SJCRH30 (cell line): ENCODE measurements around the gene KPTN. TPM values are rescaled to one million over a fixed set of nuclear protein-coding genes. Genes with fewer than 3 reads are reported as not detected.

Experiments
- DNase-seq, 2 experiments: peaks; one replicate each; pipeline ENCODE4 v3.0.0-alpha.2; 2015 to 2020
- H3K27ac ChIP-seq: fragments of 250-450 bp; sonication (Bioruptor Pico); 2 replicates; pipeline ENCODE4 v1.5.1; 2020; ENCODE audit warnings: mild to moderate bottlenecking, moderate library complexity
- H3K27me3 ChIP-seq: fragments of 250-450 bp; sonication (Bioruptor Pico); 2 replicates; pipeline ENCODE4 v1.5.1; 2020; ENCODE audit warnings: mild to moderate bottlenecking, moderate library complexity
- H3K36me3 ChIP-seq: fragments of 250-450 bp; sonication (Bioruptor Pico); 2 replicates; pipeline ENCODE4 v1.5.1; 2020; ENCODE audit warnings: mild to moderate bottlenecking, moderate library complexity
- H3K4me1 ChIP-seq: fragments of 250-450 bp; sonication (Bioruptor Pico); 2 replicates; pipeline ENCODE4 v1.5.1; 2020; ENCODE audit warnings: mild to moderate bottlenecking, moderate library complexity
- H3K4me3 ChIP-seq: fragments of 250-450 bp; sonication (Bioruptor Pico); 2 replicates; pipeline ENCODE4 v1.5.1; 2020; ENCODE audit warnings: mild to moderate bottlenecking, moderate library complexity
- H3K9me3 ChIP-seq: fragments of 250-450 bp; sonication (Bioruptor Pico); replicated peaks from 2 replicates; pipeline ENCODE4 v1.5.1; 2020; ENCODE audit warnings: mild to moderate bottlenecking, moderate library complexity
- total RNA-seq: library from RNA; depleted of rRNA; stranded (reverse); fragments of >200 nt; shearing (Covaris generic); gene quantifications from 2 replicates; pipeline ENCODE4 v1.2.3, GENCODE V29; 2014

The KPTN gene
- total RNA-seq, 1 experiment from 2014 or later = 4.5 TPM

DNA sequence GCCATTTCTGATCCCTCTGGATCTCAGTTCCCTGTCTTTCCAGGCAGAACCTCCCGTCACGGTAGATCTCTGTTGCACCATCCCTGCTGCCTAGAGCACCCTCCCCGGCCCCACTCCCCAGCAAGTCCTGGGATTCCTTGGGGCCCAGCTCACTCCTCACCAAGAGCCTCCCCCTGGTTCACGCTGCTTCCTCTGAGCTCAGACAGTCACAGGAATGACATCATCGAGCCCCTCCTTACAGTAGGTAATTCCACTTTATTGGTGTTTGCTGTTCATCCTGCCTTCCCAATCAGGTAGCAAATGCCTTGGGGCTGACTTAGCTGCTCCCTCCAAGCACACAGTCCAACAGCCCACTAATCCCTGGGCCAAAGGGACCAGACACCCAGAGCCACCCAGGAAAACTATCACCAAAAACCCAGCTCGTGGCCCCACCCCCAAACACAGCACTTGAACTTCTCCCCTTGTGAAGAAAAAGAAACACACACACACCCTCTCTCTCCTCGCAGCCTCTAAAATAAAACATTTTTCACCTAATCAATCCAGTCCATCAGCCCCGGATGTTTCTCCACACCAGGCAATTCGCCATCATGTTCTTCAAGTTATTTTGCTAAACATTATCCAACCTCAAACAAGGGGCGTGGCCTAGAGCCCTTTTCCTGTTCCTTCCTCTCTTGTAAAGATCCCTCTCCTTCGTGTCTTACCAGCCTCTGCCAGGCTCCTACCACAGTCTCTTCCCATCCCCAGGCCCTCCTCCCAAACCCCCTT lies 28.3 kb upstream of the KPTN start:
- Histone ChIP-seq H3K27me3 (no peaks in the 10 kb centered on the region), H3K9me3 (no peaks in the 10 kb centered on the region), H3K36me3 (no peaks in the 10 kb centered on the region), H3K4me1 (peaks cover 26% of the 10 kb centered on the region), H3K27ac (peak overlapping the region; percentile 69), H3K4me3 (no peak overlapping the region)
- DNase-seq = peak in 1 of 2 experiments; percentile 6

DNA sequence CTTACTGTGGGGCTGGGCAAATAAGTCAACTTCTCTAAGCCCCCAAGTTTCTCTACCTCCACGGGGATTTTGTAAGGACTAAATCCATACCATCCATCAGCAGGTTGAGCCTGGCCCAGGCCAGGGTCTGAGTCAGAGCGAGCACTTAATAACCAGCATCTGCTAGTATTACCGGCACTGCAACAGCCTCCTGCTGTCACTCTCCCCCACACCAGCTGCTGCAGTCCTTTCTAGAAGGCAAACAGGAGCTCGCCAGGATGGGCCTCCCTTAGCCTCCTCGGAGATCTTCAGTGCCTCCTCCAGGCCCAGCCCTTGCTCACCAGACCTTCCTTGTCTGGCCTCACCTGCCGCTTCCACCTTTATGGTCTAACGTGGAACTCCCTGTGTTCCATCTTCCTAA lies 27.7 kb upstream of the KPTN start:
- Histone ChIP-seq H3K27ac (peak overlapping the region; percentile 69), H3K4me1 (peaks cover 26% of the 10 kb centered on the region), H3K36me3 (no peaks in the 10 kb centered on the region), H3K9me3 (no peaks in the 10 kb centered on the region), H3K27me3 (no peaks in the 10 kb centered on the region), H3K4me3 (no peak overlapping the region)
- peak; percentile 82 to 87 for DNase-seq

DNA sequence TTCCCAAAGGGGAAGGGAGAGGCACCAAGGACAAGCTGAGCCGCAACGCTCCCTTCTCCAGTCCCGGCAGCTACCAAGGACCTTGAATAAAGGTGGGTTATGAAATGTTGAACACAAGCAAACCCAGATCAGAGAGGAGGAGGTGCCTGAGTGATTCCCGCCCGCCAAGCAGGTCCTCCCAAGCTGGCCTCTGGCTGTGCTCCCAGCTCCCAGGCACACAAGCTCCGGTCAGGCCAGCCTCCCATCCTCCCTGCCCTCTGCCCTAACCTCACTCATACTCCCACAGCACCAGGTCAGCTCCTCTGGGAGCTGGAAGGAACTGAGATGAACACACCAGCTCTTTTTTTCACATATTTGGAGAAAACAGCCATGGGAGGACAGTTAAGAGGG lies 27.1 kb upstream of the KPTN start:
- no peak overlapping the region for H3K27ac ChIP-seq
- no peaks in the 10 kb centered on the region for H3K9me3 ChIP-seq
- peaks cover 26% of the 10 kb centered on the region for H3K4me1 ChIP-seq
- no peaks in the 10 kb centered on the region for H3K27me3 ChIP-seq
- H3K36me3 ChIP-seq = 0 out of 2 replicates have a peak, but pooled peaks cover 4% of the 10 kb centered on the region
- no peak for DNase-seq
- H3K4me3 ChIP-seq = no peak overlapping the region

DNA sequence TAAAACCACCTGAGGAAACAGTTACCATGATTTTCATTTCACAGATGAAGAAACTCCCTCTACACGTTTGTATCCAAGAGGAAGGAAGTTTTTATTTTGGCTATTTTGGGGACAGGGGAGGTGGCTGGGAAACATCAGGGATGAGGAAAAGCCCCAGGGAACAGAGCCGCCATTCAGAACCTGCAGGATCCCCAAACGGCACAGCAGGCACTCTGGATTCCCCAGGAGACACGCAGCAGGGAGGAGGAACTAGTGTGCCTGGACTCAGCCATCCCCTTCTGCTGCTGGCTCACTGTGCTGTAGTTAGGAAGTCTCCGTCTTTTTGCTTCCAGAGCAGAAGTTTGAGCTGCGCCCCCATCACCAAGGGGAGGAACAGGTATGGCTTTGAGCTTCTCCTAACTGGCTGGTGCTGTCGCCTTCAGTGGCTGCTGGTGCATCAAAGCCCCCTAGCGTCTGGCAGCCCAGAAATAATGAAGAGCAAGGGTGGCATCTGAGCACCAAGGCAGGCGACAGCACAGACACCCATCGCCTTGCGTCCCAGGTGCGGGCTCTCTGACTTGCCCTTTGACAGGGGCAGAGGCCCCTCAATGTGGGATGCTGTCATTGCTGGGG lies 26.6 kb upstream of the KPTN start:
- Histone ChIP-seq H3K27me3 (no peaks in the 10 kb centered on the region), H3K27ac (no peak overlapping the region), H3K9me3 (no peaks in the 10 kb centered on the region), H3K4me3 (no peak overlapping the region), H3K36me3 (0 out of 2 replicates have a peak, but pooled peaks cover 4% of the 10 kb centered on the region), H3K4me1 (peaks cover 26% of the 10 kb centered on the region)
- no peak for DNase-seq

DNA sequence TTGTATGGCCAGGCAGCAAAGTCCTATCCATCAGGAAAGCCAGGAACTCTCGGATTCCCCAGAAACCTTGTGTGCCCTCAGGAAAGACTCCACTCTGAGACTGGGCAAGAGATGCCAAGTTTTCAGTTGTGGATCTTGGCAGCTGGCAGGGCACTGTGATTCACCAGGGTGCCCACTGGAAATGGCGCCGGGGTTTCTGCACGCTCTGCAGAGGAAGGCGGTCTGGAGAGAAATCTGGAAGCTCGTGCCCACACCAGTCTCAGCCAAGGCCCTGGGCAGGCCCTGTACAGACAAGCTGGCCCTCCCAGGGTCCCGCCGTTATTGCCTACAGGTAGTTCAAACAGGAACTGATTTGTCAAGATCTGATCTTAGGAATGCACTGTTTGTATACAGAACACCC lies 26.0 kb upstream of the KPTN start:
- H3K36me3 ChIP-seq = 0 out of 2 replicates have a peak, but pooled peaks cover 4% of the 10 kb centered on the region
- no peak for DNase-seq
- H3K4me3 ChIP-seq = no peak overlapping the region
- peaks cover 26% of the 10 kb centered on the region for H3K4me1 ChIP-seq
- no peak overlapping the region for H3K27ac ChIP-seq
- H3K9me3 ChIP-seq = no peaks in the 10 kb centered on the region
- no peaks in the 10 kb centered on the region for H3K27me3 ChIP-seq

DNA sequence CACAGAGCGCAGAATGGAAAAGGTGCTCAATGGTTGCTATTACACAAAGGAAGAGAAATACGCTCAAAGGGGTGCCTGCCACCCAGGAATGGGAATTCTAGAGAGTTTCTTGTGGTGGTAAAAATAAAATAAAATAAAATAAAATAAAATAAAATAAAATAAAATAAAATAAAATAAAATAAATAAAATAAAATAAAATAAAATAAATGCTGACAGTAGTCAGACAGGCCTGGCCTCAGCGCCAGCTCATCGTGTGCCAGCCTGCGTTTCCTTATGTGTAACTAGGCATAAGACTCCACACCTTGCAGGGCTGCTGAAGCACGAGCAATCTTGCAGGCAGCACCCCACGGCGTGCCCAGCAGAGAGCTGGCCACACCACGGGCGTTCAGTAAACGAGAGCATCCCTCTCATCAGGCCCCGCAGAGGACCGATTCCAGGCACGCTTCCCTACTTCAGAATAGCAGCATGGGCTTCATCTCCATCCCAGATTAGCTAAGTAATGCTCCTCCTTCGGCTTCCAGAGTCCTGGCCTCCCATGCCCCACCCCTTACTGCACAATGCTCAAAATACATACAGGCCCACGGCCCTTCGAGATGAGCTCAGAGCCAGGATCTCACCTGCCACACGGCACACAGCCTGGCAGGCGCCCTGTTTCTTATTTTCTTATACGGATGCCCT lies 25.3 kb upstream of the KPTN start:
- Histone ChIP-seq H3K4me3 (no peak overlapping the region), H3K36me3 (0 out of 2 replicates have a peak, but pooled peaks cover 4% of the 10 kb centered on the region), H3K9me3 (no peaks in the 10 kb centered on the region), H3K27me3 (no peaks in the 10 kb centered on the region), H3K4me1 (peaks cover 26% of the 10 kb centered on the region), H3K27ac (no peak overlapping the region)
- peak in 1 of 2 experiments; percentile 4 for DNase-seq

DNA sequence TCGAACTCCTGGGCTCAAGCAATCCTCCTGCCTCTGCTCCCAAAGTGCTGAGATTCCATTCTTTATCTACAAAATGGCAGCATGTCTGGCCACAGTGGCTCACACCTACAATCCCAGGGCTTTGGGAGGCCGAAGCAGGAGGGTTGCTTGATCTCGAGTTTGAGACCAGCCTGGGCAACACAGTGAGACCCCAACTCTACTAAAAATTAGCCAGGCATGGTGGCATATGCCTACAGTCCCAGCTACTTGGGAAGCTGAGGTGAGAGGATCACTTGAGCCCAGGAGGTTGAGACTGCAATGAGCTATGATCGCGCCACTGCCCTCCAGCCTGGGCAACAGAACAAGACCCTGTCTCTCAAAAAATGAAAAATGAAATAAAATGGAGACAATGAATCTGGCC lies 24.7 kb upstream of the KPTN start:
- no peak for DNase-seq
- Histone ChIP-seq H3K27me3 (no peaks in the 10 kb centered on the region), H3K27ac (no peak overlapping the region), H3K4me1 (peaks cover 26% of the 10 kb centered on the region), H3K36me3 (peaks cover 4% of the 10 kb centered on the region; the same call in 1 of the 2 replicates), H3K4me3 (no peak overlapping the region), H3K9me3 (no peaks in the 10 kb centered on the region)

DNA sequence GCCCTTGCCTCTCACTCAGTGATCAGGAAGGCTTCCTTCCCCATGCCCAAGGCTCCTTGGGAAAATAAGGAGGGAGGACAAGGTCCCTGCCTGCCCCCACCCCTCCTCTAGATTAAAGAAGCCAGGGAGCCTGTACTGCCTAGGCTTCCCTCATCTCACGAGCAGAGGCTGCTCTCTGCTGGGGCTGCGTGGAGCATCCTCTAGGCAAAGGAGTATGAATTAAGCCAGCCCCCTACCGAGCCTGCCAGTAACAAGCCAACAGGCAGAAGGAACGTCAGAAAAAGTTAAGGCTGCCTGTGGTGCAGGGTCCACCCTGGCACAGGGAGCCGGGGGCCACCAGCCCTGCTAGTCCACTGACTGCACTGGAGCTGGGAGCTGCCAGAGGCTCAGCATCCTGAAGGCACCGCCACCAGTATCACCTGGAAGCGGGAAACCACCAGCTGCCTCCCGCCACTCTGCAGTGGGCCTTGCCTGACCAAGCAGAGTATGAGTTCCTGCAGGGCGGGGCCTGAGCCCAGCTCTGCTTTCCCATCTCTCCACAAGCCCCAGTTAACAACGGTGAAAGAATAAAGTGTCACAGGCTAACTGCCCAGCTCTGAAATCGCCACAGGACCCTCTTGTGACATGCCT lies 24.0 kb upstream of the KPTN start:
- no peak overlapping the region for H3K4me3 ChIP-seq
- peaks cover 11% of the 10 kb centered on the region; the same call in 1 of the 2 replicates for H3K36me3 ChIP-seq
- no peaks in the 10 kb centered on the region for H3K27me3 ChIP-seq
- no peak overlapping the region for H3K27ac ChIP-seq
- H3K9me3 ChIP-seq = no peaks in the 10 kb centered on the region
- DNase-seq = peak in 1 of 2 experiments; percentile 4
- H3K4me1 ChIP-seq = peaks cover 22% of the 10 kb centered on the region

DNA sequence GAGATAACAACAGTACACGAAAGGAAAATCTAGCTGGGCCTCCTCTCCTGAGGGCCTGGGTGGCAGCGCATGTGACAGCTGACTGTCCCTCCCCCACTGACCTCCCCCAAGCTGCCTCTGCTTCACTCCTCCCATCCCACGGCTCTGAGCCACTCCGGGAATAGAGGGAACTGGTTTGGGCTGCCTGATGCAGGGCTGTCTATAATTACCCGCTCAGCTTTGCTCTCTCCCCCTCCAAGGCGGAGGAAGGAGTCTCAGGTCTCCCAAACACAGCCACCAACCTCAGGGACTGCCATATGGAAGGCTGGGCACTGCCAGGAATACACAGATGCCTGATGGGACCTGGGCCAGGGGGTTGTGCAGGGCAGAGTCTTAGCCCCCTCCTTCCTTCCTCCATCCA lies 23.0 kb upstream of the KPTN start:
- H3K4me3 ChIP-seq = no peak overlapping the region
- peaks cover 16% of the 10 kb centered on the region; the same call in 1 of the 2 replicates for H3K36me3 ChIP-seq
- no peak for DNase-seq
- no peaks in the 10 kb centered on the region for H3K9me3 ChIP-seq
- H3K27me3 ChIP-seq = no peaks in the 10 kb centered on the region
- H3K27ac ChIP-seq = no peak overlapping the region
- H3K4me1 ChIP-seq = peaks cover 12% of the 10 kb centered on the region

DNA sequence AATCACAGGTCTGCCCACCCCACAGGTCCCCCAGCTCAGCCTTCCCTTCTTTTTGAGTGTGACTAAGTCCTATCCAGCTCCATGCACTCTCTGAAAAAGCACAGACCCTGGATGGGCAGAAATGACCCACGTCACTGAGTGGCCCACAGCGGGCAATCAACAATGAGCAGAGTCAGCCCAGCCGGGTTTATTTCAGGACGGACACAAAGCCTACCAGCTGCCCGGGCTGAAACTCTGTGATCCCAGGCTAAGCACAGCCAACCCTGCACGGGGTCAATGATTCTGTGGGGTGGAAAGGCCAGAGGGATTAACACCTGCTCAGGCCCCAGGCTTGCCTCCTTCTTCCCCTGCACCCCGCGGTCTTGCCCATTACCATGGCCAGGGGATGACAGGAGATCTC lies 22.4 kb upstream of the KPTN start:
- Histone ChIP-seq H3K27me3 (no peaks in the 10 kb centered on the region), H3K36me3 (peaks cover 16% of the 10 kb centered on the region; the same call in 1 of the 2 replicates), H3K4me1 (peaks cover 7% of the 10 kb centered on the region), H3K27ac (no peak overlapping the region), H3K4me3 (no peak overlapping the region), H3K9me3 (no peaks in the 10 kb centered on the region)
- DNase-seq = peak in 1 of 2 experiments; percentile 2

DNA sequence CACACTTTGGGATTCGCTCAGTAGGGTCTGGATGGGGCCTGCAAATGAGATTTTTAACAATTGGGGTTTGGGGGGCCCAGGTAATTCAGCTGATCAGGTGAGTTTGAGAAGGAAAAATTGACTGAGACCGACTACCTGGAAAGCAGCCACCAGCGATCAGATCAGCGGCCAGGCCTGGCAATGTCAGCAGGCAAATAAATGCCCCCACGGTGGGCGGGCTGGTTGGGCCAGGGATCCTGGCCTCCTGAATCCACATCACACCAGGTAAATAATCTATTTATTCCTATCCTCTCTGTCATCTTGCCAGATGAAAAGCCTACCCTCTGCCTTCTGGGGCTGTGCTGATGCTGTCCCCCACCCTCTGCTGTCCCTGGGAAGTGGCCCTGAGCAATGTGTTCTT lies 21.5 kb upstream of the KPTN start:
- no peaks in the 10 kb centered on the region for H3K4me1 ChIP-seq
- DNase-seq = no peak
- no peaks in the 10 kb centered on the region for H3K9me3 ChIP-seq
- no peaks in the 10 kb centered on the region for H3K27me3 ChIP-seq
- H3K27ac ChIP-seq = no peak overlapping the region
- H3K4me3 ChIP-seq = no peak overlapping the region
- H3K36me3 ChIP-seq = peaks cover 16% of the 10 kb centered on the region

DNA sequence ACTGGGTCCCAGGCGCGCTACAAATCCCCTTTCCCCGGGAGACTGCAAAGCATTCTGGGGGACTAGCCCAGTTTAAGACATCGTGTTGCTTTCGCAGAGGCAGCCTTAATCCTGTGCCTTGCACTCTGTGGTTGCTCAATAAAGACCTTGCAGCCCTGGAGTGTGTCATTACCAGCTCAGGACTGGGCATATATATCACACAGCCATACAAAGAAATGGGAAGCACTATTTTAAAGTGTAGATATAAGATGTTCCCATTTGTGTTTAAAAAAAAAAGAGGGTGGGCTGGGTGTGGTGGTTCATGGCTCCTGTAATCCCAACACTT lies 19.8 kb upstream of the KPTN start:
- H3K27me3 ChIP-seq = no peaks in the 10 kb centered on the region
- no peak overlapping the region for H3K4me3 ChIP-seq
- no peak for DNase-seq
- H3K9me3 ChIP-seq = no peaks in the 10 kb centered on the region
- no peak overlapping the region for H3K27ac ChIP-seq
- peaks cover 25% of the 10 kb centered on the region for H3K36me3 ChIP-seq
- no peaks in the 10 kb centered on the region for H3K4me1 ChIP-seq

DNA sequence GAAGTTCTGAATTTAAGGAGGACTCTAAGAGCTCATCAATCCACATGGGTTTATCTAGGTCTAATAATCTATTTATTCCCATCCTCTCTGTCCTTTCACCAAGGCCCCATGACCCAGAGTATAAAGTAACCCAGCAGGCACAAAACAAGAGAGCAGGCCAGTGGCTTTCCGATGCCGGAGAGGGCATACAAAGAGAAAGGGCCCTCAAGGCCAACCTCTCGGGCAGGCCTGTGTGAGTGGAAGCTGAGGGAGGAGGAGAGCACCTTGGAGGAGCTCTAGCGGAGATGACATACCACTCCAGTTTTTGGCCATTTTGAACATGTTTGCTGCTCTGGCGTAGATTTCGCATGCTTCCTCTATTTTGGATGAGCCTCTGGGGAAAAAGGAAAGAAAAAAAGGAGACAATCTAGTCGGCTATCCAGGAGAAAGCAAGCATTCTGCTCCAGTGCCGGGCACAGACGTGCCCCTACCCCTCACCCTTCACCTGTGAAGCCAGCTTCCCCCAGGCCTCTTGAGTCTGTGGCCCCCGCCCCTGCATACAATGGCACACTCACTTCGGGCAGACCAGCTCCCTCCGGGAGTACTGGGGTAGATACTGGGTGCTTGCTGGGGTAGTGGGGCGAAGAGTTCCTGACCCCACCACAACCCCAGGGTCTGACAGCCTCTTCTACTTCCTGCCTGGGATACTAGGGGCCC lies 19.3 kb upstream of the KPTN start:
- H3K4me1 ChIP-seq = no peaks in the 10 kb centered on the region; the same call in 1 of the 2 replicates

More for the DNA sequence above, 19.3 kb upstream of the KPTN start:
- H3K9me3 ChIP-seq = no peaks in the 10 kb centered on the region
- H3K36me3 ChIP-seq = peaks cover 25% of the 10 kb centered on the region
- no peak for DNase-seq
- H3K27ac ChIP-seq = no peak overlapping the region
- no peak overlapping the region for H3K4me3 ChIP-seq
- no peaks in the 10 kb centered on the region for H3K27me3 ChIP-seq
